GM20431 (cell line): ENCODE results near the gene ENPP5.

Experiments used
- in situ Hi-C: fragments of 300-500 bp; cut with MseI, MboI; formaldehyde crosslinking; loops from one replicate; pipeline ENCODE4 v1.15.0; 2020; ENCODE audit warnings: low sequenced_read_pairs; ENCODE audit not compliant: unreplicated experiment

Gene ENPP5

DNA sequence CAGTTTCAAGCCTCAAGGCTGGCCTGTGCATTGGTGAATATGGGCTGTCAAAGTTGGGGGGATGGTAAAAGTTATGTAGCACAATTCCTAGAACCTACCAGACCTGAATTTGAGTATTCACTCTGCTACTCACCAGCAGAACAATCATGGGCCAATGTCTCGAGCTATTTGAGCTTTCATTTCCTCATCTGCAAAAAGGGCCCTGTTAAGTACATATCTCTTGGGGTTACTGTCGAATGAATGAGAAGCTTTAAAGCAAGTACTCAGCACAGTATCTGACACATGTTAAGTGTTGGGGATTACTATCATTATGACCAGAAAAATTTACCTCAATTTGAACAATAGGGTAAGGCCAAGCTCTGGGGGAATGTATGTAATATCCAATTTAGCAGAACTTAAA lies 54.5 kb downstream of the ENPP5 start:
- in situ Hi-C loops, result no loop called here

DNA sequence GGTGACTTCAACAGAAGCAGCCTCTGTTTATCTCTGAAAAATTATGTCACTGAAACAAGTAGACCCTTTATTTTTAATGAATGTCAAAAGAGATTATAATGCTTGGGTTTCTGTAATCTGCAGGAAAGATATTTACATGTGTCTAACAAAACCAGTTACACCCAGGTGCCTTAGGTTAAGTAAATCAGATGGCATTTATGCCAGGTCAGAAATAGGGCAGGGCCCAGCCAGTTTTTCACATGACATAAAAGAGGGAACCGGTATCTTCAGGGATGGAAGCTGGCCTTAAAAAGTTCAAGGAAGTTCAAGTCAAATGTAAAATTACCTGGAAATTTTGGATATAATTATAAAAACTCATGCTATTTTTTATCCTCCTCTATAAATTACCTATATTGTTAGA lies 55.1 kb downstream of the ENPP5 start:
- in situ Hi-C loops, result no loop called here

DNA sequence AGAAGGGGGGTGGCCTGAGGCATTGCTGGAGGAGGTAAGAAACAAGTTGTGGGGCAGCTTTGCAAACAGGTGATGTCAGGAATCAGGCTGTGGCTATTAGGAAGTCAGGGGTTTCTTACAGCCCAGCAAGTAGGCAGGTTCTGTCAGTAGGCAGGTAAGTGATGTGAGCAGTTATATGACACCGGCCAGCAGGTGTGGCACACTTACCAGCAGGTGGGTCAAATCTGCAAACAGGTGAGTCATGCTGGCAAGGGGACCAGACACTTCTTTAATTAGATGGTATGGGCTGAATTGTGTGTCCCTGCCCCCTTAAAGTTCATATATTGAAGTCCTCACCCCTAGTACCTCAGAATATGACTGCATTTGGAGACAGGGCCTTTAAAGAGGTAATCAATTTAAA lies 57.4 kb downstream of the ENPP5 start:
- in situ Hi-C loops, result no loop called here
